SK-N-SH (cell line): ENCODE results near the gene CCT2.

Experiments used
- CHD2 ChIP-seq: fragments of 150-350 bp; IDR thresholded peaks from 2 replicates; pipeline ENCODE4 v1.6.1; 2018; ENCODE audit warnings: low read length; ENCODE audit not compliant: partially characterized antibody
- CTCF ChIP-seq: fragments of 200-600 bp; sonication (generic); IDR thresholded peaks from 2 replicates; pipeline ENCODE4 v1.6.1; 2017; ENCODE audit warnings: antibody characterized with exemption, mild to moderate bottlenecking, moderate library complexity
- EZH2phosphoT487 ChIP-seq: fragments of 200-600 bp; sonication (generic); IDR thresholded peaks from 2 replicates; pipeline ENCODE4 v1.6.1; 2017; ENCODE audit warnings: low read depth, mixed run types, mild to moderate bottlenecking, antibody characterized with exemption, moderate library complexity, borderline replicate concordance
- GABPA ChIP-seq: IDR thresholded peaks from 2 replicates; pipeline ENCODE4 v1.4.0; 2012; ENCODE audit warnings: low read depth, mild to moderate bottlenecking
- MAX ChIP-seq: IDR thresholded peaks from 2 replicates; pipeline ENCODE4 v1.4.0; 2012; ENCODE audit warnings: low read depth
- MEF2A ChIP-seq: IDR thresholded peaks from 2 replicates; pipeline ENCODE4 v1.4.0; 2012; ENCODE audit warnings: low read depth, borderline replicate concordance
- NFIC ChIP-seq: IDR thresholded peaks from 2 replicates; pipeline ENCODE4 v1.4.0; 2012; ENCODE audit warnings: borderline replicate concordance
- POLR2AphosphoS5 ChIP-seq: IDR thresholded peaks from 2 replicates; pipeline ENCODE4 v1.6.1; 2012; ENCODE audit warnings: low read depth, low read length
- RCOR1 ChIP-seq: fragments of 150-350 bp; IDR thresholded peaks from 2 replicates; pipeline ENCODE4 v1.6.1; 2017; ENCODE audit warnings: antibody characterized with exemption, low read length
- SMC3 ChIP-seq: IDR thresholded peaks from 2 replicates; pipeline ENCODE4 v1.6.1; 2012; ENCODE audit warnings: low read depth, low read length, improper control_type of control experiment
- TEAD4 ChIP-seq: IDR thresholded peaks from 2 replicates; pipeline ENCODE4 v1.4.0; 2012; ENCODE audit warnings: mild to moderate bottlenecking, borderline replicate concordance; ENCODE audit not compliant: insufficient read depth
- USF2 ChIP-seq: fragments of 150-350 bp; IDR thresholded peaks from 2 replicates; pipeline ENCODE4 v1.6.1; 2017; ENCODE audit warnings: antibody characterized with exemption, low read length, low read depth, borderline replicate concordance
- YY1 ChIP-seq: IDR thresholded peaks from 2 replicates; pipeline ENCODE4 v1.4.0; 2012; ENCODE audit warnings: low read depth, mild to moderate bottlenecking
- ZBTB33 ChIP-seq: IDR thresholded peaks from 2 replicates; pipeline ENCODE4 v1.4.0; 2012; ENCODE audit warnings: low read depth, borderline replicate concordance

DNA sequence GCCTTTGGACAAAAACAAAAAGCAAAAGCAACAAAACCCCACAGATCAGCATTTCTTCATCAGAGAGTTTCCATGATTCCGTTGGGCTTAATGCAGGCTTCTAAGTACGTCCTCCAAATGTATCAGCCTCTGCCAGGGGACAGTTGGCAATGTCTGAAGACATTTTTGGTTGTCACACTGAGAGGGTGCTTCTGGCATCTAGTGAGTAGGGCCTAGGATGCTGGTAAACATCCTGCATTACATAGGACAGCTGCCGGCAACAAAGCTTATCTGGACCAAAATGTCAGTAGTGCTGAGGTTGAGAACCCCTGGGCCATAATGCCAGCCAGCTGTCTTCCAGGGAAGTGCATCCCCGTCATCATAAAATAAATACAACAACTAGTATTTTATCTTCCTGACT lies 34.8 kb downstream of the CCT2 start:
- TF ChIP-seq MAX (no peak), CTCF (no peak), SMC3 (no peak), MEF2A (no peak), TEAD4 (no peak), EZH2phosphoT487 (no peak), GABPA (no peak), USF2 (no peak), NFIC (no peak), YY1 (no peak), RCOR1 (no peak), ZBTB33 (no peak), POLR2AphosphoS5 (no peak), CHD2 (no peak)
